ENCODE results near the gene ARHGAP33. TPM values are rescaled to one million over a fixed set of nuclear protein-coding genes. Genes with fewer than 3 reads are reported as not detected.
"Not testable (repeated sequence)": the region's sequence is repeated elsewhere in the genome, so short reads cannot be mapped to it uniquely, and the experiment has no call there.

ARHGAP33 gene
- total RNA-seq, 1 donor from 2014 or later, result 3.0 TPM

DNA sequence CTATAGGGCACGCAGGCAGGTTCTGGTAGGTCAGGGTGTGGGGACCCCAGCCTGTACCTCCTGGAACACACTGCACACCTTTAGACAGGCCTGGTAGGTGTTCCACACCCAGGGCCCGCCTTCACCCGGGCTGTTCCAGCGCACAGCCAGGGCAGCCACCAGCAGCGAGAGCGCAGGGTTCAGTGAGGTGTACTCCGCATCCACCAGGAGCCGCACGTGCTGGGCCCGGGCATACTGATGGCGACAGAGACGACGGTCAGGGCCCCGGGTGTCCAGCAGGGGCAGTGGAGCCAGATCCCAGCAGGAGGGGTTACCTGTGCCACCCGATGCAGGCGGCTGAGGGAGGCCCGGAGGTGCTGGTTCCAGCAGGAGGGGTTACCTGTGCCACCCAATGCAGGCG, 31.2 kb downstream of the ARHGAP33 start:
- DNase-seq (no peak), ATAC-seq (ENCODE audit: poor library complexity) (no peak)
- intact Hi-C loops (cut with DNase I), result no loop called here

DNA sequence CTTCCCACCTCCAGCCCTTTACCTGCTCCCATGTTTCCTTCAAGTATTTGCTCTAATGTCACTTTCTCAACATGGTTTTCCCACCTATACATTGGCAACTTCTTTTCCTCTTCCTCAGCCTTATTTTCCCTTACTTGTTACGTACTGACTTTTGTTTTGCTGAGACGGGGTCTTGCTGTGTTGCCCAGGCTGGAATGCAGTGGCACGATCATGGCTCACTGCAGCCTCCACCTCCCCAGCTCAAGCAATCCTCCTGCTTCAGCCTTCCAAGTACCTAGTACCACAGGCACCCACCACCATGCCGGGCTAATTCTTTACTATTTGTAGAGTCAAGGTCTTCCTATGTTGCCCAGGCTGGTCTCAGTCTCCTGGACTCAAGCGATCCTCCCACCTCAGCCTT, 32.3 kb downstream of the ARHGAP33 start:
- ATAC-seq (ENCODE audit: poor library complexity) (no peak), DNase-seq (no peak)
- intact Hi-C loops (cut with DNase I), result no loop called here

DNA sequence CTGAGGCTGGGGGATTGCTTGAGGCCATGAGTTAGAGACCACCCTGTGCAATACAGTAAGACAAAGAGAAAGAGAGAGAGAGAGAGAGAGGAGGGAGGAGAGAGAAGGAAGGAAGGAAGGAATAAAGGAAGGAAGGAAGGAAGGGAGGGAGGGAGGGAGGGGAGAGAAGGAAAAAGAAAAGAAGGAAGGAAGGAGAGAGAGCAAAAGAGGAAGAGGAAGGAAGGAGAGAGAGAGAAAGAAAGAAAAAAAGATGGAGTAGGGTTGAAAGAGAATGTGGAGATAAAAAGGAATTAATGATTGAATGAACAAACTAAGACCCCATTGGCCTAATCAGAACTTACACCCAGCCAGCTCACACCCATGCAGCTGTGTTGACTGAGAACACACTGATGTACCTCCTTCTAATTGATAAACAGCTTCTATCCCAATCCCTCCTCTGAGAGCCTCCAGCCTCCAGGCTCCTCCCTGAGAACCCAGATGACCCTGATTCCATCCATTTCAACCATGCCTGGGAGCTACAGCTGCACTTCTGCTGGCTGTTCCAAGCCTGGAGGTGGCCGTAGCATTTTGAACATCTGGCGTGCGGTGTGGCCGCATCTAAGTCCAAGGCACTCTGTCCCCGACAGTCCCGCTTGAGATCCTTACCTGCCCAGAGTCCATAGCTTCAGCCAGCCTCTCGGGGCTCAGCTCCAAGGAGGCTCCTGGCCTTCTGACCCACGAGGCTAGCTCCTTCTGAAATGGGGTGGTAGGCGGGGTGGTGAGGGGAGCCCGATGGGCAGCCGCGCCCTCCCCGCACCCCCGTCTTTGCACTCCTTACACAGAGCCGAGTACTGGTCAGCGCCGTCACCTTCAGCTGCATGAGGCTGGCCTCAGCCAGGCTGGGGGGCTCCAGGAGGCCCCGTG, 36.2 kb downstream of the ARHGAP33 start:
- intact Hi-C loops (cut with DNase I), result no loop called here
- no peak for ATAC-seq (ENCODE audit: poor library complexity)

DNA sequence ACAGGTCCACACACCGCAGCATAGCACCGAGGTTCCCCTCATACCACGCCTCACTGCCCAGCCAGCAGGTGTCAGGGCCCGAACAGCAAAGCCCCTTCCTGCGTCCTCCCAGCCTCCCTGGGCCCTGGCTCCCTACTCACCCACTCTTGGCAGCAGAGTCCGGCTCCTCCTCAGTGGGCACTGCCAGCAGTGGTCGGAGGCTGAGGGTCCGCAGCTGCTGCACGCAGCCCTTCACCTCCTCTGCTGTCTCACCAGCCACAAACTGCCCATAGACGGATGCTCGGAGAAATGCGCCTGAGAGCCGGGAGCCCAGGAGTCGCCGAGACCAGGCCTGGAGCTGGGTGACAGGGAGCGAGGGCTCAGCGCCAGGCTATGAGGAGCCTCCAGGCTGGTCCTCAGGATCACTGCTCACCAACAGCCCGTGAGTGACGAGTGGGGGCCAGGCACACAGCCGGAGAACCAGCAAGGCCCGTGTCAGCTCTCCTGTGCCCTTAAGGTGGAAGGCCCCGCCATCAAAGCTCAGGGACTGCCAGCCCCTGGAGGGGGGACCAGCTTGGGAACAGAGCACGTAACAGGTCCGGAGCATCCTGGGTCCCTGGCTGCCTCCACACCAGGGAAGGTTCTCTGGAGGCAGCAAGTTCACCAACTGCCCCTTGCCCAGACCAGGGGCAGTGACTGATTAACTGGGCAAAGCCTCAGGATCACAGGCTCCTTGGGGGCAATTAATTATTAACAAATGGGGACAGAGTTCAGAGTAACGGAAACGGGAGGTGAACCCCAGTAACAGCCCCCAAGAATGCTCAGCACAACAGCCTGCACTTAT, 37.1 kb downstream of the ARHGAP33 start, which contains the start of gene PRODH2:
TSS of gene PRODH2 (minus strand) at position 626 of the 823 bp plus-strand sequence. CDS start at position 586, 40 bp downstream.
- DNase-seq (no peak), ATAC-seq (ENCODE audit: poor library complexity) (no peak)
- intact Hi-C loops (cut with DNase I), result no loop called here

More for the DNA sequence above, 36.2 kb downstream of the ARHGAP33 start:
- DNase-seq, result no peak

DNA sequence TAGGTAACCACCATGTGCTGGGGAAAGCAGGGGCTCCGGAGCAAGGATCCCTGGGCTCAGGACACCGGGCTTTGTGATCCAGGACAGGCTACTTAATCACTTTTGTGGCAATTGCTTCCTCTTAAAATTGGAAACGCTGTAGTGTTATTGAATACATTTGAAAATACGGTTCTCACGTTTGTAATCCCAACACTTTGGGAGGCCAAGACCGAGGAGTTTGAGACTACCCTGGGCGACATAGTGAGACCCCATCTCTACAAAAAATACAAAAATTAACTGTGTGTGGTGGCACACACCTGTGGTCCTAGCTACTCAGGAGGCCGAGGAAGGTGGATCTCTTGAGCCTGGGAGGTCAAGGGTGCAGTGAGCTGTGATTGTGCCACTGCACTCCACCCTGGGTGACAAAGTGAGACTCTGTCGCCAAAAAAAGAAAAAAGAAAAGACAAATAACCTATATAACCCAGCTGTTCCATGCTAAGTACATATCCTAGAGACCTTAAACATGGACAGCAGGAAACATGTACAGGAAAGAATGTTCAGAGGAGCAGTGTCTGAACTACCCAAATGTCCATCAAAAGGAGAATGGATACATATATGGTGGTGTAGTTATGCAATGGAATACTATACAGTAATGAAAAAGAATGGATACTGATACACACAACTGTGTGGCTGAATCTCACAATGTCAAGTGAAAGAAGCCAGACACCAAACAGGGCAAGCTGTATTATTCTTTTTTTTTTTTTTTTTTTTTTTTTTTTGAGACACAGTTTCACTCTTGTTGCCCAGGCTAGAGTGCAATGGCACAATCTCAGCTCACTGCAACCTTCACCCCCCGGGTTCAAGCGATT, 37.9 kb downstream of the ARHGAP33 start:
- ATAC-seq (ENCODE audit: poor library complexity), result no peak
- intact Hi-C loops (cut with DNase I), result no loop called here
- no peak for DNase-seq

DNA sequence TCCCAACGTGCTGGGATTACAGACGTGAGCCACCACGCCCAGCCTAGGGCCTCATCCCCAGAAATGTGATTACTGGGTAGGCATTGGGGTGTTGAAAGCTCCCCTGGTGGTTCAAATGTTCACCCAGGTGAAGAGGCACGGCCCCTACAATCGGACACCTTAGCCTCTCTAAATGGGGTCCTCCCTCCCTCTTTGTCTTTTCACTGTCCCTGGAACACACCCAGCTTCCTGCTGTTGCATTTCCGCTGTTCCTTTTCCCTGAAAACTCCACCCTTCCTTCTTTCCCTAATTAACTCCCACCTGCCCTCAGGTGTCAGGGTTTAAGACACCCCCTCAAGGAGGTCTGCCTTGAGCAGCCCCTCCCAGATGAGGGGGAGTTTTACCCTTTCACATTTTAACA, 40.9 kb downstream of the ARHGAP33 start:
- ATAC-seq (ENCODE audit: poor library complexity), result no peak
- no peak for DNase-seq
- intact Hi-C loops (cut with DNase I), result no loop called here

DNA sequence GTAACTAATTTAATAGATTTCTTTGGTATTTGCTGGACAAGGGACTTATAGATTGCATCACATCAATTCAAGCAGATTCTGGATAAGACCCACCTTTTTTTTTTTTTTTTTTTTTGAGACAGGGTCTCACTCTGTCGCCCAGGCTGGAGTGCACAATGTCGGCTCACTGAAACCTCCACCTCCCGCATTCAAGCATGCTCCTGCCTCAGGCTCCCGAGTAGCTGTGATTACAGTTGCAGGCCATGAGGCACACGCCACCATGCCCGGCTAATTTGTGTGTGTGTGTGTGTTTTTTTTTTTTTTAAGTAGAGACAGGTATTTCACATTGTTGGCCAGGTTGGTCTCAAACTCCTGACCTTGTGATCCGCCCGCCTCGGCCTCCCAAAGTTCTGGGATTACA, 41.5 kb downstream of the ARHGAP33 start:
- intact Hi-C loops (cut with DNase I), result no loop called here
- DNase-seq, result no peak
- ATAC-seq (ENCODE audit: poor library complexity), result no peak

DNA sequence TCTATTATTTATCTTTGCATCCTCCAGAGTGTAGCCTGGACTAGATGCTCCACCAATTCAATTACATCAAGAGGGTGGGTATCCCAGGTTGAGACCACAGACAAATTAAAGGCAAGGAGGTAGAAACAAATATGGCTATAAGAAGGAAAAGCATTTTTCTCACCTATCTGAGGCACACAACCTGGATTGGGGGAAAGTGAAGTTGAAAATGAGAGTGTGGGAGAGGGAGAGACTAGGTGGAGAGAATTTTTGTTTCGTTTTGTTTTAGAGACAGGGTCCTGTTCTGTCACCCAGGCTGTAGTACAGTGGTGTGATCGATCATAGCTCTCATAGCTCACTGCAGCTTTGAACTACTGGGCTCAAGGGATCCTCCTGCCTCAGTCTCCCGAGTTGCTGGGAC, 43.1 kb downstream of the ARHGAP33 start:
- intact Hi-C loops (cut with DNase I), result no loop called here
- DNase-seq, result no peak
- no peak for ATAC-seq (ENCODE audit: poor library complexity)

DNA sequence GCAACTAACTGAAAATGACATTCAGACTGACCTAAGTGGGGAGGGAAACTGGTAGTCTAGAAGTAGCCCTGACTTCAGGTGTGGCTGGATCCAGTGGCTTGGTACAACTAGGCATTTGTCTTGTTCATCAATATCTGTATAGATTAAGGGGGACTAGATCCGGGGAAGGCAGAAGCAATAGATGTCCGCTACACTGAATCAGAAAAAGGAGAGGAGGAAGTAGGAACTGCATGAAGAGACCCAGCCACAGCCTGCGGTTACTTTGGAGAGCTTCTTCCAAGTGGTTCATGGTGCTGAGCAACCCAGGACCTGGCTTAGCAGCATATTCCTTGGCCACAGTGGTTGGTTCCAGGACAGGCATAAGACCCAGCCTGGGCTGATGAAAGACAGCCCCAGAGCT, 47.2 kb downstream of the ARHGAP33 start:
- ATAC-seq (ENCODE audit: poor library complexity) (no peak), DNase-seq (no peak)
- intact Hi-C loops (cut with DNase I), result no loop called here

DNA sequence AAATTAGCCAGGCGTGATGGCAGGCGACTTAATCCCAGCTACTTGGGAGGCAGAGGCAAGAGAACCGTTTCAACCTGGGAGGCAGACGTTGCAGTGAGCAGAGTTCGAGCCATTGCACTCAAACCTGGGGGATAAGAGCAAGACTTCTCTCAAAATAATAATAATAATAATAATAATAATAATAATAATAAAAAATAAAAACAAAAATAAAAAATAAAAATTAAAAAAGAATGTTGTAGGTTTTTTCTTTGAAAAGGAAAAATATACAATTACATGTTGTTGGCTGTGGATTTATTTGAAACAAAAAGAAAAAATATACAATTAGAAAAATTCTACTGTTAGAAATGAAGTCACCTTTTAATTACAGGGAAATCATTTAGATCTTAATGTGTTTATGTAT, 48.8 kb downstream of the ARHGAP33 start:
- DNase-seq, result no peak
- intact Hi-C loops (cut with DNase I), result no loop called here
- ATAC-seq (ENCODE audit: poor library complexity), result no peak

DNA sequence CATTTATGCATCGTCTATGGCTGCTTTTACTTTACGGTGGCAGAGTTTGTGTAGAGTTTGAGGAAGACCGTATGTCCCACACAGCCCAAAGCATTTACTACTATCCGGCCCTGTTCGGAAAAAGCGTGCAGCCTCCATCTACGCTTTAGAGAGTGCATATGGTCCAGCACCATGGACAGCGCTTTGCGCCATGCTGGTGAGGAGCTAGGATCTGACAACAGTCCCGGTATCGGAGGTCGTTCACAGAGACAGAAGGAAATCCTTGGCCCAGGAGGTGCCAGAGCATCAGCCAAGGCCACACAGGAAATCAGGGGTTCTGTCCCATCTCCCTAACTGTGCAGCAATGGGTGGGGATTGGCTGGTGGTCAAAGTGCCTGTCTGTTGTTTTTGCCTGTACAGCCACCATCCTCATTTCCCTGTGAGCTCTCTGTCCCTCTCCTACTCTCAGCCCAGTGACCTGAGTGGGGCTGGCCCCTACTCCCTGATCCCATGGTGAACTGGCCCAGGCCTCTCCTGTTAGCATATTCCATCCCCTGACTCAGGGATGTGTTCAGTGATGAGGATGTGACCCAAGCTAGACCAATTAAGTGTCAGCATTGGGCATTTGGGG, 53.4 kb downstream of the ARHGAP33 start:
- peak; percentile 51 for ATAC-seq (ENCODE audit: poor library complexity)
- DNase-seq, result peak; percentile 66
- intact Hi-C loops (cut with DNase I), result no loop called here

DNA sequence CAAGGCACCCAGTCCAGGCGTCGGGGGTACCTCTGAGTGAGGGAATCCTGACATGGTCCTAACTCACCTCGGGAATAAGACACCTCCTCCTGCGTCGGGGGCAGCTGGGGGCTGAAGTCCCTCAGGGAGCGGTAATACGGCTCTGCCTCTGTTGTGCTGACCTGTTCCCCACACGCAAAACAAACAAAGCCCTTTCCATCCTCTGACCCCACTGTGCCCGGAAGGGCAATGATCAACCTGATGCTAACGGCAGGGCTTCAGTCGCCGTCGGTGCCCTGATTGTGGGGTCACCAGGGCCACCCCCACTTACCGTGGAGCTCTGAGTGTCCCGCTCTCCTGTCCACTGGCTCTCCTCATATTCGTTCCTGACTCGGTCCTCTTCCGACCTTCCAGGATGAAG, 55.6 kb downstream of the ARHGAP33 start:
- ATAC-seq (ENCODE audit: poor library complexity) (no peak), DNase-seq (no peak)
- intact Hi-C loops (cut with DNase I), result no loop called here

DNA sequence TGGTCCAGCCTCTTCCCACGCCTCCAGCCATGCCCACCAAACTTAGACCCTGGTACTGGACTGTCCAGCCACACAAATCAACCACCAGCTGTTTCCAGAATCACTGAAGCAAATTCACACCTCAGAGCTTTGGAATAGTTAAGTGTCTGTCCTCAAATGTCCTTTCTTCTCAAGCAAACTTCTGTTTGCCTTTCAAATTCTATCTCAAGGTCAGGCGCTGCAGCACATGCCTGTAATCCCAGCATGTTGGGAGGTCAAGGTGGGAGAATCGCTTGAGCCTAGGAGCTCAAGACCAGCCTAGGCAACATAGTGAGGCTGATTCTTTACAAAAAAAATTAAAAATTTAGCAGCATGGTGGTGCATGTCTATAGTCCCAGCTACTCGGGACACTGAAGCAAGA, 56.7 kb downstream of the ARHGAP33 start:
- no peak for DNase-seq
- ATAC-seq (ENCODE audit: poor library complexity), result no peak
- intact Hi-C loops (cut with DNase I), result no loop called here

DNA sequence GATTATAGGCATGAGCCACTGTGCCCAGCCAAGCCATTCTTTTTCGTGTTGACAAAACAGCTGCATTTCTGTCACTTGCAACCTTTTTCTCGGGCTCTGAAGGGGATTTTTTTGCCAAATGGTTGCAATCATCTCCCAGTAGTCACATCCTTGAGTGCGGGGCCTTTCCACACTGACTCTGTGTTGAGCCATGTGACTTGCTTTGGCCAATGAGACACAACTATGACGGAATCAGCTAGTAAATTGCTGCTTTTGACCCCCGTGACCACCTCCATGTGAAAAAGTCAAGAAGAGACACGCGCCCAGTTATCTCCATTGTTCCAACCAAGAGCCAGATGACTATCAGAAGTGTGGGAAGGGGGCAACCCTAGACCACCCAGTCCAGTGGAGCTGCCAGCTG, 58.6 kb downstream of the ARHGAP33 start:
- intact Hi-C loops (cut with DNase I), result no loop called here
- no peak for ATAC-seq (ENCODE audit: poor library complexity)
- DNase-seq, result no peak

DNA sequence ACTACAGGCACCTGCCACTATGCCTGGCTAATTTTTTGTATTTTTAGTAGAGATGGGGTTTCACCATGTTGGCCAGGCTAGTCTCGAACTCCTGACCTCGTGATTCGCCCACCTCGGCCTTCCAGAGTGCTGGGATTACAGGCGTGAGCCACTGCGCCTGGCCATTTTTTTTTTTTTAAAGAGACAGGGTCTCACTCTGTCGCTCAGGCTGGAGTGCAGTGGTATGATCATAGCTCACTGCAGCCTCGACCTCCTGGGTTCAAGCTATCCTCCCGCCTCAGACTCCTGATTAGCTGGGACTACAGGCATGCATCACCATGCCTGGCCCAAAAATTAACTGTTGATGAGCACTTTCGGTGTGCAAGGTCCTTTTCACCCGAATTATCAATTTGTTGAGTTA, 60.7 kb downstream of the ARHGAP33 start:
- DNase-seq; ATAC-seq (ENCODE audit: poor library complexity); intact Hi-C loops (cut with DNase I): not testable (repeated sequence)
